ENCODE measurements around the gene HSD17B12.

- TF ChIP-seq SRF (IDR thresholded peaks at IDR 0.05; ENCODE audit: low read depth, low read length) = no peak
- TF ChIP-seq CTCF (IDR thresholded peaks at IDR 0.05; ENCODE audit: control extremely low read depth in 1 of 3, insufficient read depth in 1 of 3, low read depth in 1 of 3, low read length in 3 of 3) = no peak
- TF ChIP-seq USF2 (IDR thresholded peaks at IDR 0.05; ENCODE audit: low read length) = no peak
- TF ChIP-seq YY1 (IDR thresholded peaks at IDR 0.05; ENCODE audit: low read depth, low read length) = no peak
- TF ChIP-seq TAF7 (optimal IDR thresholded peaks at IDR 0.05; ENCODE audit: borderline replicate concordance, low read depth, low read length) = no peak
These were observed 224.4 kb downstream of the HSD17B12 start for GRCh38 chr11:43904742-43905535.

Data from H1 (cell line).